Measurements from ENCODE around the gene IFNA14. TPM values are rescaled to one million over a fixed set of nuclear protein-coding genes. Genes with fewer than 3 reads are reported as not detected.

The IFNA14 gene
- polyA plus RNA-seq, 1 experiment: not detected

GRCh38 chr9:21268347-21268657, 28.5 kb upstream of the IFNA14 start:
- Histone ChIP-seq H3K4me3 (ENCODE audit: low read depth, low read length) (no peak overlapping the region), H3K36me3 (ENCODE audit: control insufficient read depth, insufficient read depth, low read length) (no peaks in the 10 kb centered on the region), H3K27me3 (ENCODE audit: control insufficient read depth, insufficient read depth, low read length) (no peaks in the 10 kb centered on the region)
- TF ChIP-seq CTCF (IDR thresholded peaks at IDR 0.05; ENCODE audit: insufficient read depth, low read depth, low read length): no peak
- DNase-seq (ENCODE audit: low read depth): no peak
- CTCF ChIA-PET: no interaction called here
- POLR2A ChIA-PET: no interaction called here

DNA sequence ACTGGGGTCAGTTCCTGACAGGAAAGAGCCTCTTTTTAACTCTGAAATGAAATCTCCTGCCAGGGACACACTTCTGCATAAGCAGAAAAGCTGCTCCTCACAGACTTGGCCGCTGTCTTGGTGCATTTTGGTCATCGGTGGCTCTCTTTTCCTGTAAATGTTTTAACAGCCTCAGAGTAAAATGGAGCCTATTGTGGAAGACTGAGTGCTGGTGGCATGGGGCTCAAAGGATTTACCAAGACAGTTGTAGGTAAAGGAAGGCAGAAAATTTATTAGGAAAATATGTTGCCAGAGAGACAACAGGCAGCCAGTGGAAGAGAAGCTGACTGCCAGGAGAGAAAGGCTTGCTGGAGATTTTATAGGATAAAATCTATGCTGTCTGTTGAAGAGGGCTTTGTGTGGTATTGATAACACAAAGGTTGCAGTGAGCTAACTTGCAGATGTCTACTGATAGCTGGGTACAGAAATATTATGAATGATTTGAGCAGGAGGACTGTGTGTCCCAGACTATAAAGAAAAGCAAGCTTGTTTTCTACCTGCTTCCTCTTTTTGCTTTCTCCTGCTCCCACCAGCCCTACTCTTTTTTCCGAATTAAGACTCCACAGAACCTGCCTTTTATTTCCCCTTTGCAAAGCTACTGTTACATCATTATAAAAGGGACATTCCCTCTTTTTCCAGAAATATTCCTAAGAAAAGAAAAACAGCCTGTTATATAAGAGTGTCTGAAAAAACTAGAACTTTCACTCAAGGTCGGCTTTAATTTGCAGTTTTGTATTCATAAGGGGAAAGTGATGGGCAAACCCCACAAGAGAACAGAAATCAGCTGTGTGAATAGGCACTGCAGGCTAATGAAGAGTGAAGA, 27.9 kb upstream of the IFNA14 start:
- Histone ChIP-seq H3K36me3 (ENCODE audit: control insufficient read depth, insufficient read depth, low read length) (no peaks in the 10 kb centered on the region), H3K4me3 (ENCODE audit: low read depth, low read length) (no peak overlapping the region), H3K27me3 (ENCODE audit: control insufficient read depth, insufficient read depth, low read length) (peaks cover under 1% of the 10 kb centered on the region; the same call in 1 of the 2 replicates)
- ChIA-PET CTCF (no interaction called here), POLR2A (no interaction called here)
- no peak for DNase-seq (ENCODE audit: low read depth)
- TF ChIP-seq CTCF (IDR thresholded peaks at IDR 0.05; ENCODE audit: insufficient read depth, low read depth, low read length): no peak

DNA sequence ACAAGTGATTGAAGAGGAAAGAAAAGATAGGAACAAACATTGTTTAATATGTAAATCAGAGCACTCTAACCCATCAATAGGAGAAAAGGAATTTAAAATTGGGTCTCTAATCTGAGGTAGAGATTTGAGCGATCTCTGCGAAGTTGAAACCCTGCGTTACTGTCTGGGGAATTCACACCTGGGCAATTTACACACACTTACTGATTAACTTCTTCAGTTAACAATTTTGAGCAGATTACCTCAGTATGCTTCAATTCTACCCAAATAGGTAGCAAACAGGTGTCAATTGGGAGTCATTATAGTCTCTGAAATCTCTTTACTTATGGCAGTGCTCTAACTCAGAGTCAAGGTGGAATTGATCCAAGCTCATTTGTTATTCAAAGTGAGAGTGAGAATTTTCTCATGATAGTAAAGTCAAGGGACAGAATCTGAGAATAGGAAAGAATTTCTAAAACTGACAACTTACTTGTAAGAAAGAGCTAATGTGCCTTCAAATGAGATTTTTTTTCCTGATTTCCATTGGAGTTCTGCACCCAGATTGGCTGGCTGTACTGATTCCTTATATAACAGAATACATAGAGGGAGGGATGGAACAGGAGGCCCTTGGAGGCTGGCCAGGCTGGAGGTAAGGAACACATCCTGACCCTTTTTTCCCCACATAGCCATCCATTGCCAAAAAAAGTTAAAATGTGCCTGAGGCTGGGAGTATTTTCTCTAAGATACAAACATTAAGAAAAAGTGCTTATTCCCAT, 27.1 kb upstream of the IFNA14 start:
- ChIA-PET POLR2A (no interaction called here), CTCF (no interaction called here)
- no peak for TF ChIP-seq CTCF (IDR thresholded peaks at IDR 0.05; ENCODE audit: insufficient read depth, low read depth, low read length)
- Histone ChIP-seq H3K36me3 (ENCODE audit: control insufficient read depth, insufficient read depth, low read length) (no peaks in the 10 kb centered on the region), H3K27me3 (ENCODE audit: control insufficient read depth, insufficient read depth, low read length) (peaks cover 2% of the 10 kb centered on the region; the same call in 1 of the 2 replicates), H3K4me3 (ENCODE audit: low read depth, low read length) (no peak overlapping the region)
- no peak for DNase-seq (ENCODE audit: low read depth)

DNA sequence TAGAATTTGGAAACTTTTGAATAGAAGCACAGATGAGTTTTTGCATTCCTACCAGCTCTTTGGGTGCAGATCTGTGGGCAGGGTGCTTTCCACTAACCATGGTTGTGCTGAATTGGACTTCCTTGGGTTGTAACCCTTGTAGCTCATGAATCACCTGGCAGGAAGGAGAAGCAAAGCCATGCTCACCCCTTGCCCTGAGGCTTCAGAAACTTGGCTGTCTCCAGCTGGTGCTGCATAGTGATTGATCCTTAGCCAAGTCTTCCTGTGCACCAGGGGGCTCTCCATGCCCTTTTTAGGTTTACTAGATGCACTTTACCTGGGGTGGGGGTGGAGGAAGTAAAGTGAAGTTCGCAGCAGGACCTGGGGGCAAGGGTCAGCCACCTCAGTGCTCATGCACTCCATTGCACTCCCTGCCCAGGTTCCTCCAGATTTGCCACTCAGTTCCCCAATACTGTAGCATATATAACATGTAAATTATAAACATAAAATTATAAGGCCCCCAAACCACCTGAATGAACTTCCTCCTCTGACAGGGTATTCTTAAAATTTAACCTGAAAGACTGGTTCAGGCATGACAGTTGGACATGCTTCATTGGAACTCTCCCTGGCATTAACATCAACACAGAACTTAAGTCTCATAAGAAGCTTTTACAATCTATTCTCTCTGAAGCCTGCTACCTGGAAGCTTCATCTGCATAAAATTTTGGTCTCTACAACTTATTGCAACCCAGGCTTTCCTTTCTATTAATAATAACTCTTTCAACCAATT, 25.8 kb upstream of the IFNA14 start:
- ChIA-PET CTCF (no interaction called here), POLR2A (no interaction called here)
- Histone ChIP-seq H3K4me3 (ENCODE audit: low read depth, low read length) (no peak overlapping the region), H3K36me3 (ENCODE audit: control insufficient read depth, insufficient read depth, low read length) (no peaks in the 10 kb centered on the region), H3K27me3 (ENCODE audit: control insufficient read depth, insufficient read depth, low read length) (peaks cover 2% of the 10 kb centered on the region; the same call in 1 of the 2 replicates)
- no peak for DNase-seq (ENCODE audit: low read depth)
- TF ChIP-seq CTCF (IDR thresholded peaks at IDR 0.05; ENCODE audit: insufficient read depth, low read depth, low read length): no peak
